Hematopoietic multipotent progenitor cell treated with erythropoietin and hydrocortisone succinate and interleukin-3 and kit ligand, for 4 days (in vitro differentiated cells): ENCODE data around the gene LCN6.

Source experiments
- DNase-seq: peaks from one replicate; pipeline ENCODE4 v3.0.0-alpha.2; 2015

Gene LCN6

DNA sequence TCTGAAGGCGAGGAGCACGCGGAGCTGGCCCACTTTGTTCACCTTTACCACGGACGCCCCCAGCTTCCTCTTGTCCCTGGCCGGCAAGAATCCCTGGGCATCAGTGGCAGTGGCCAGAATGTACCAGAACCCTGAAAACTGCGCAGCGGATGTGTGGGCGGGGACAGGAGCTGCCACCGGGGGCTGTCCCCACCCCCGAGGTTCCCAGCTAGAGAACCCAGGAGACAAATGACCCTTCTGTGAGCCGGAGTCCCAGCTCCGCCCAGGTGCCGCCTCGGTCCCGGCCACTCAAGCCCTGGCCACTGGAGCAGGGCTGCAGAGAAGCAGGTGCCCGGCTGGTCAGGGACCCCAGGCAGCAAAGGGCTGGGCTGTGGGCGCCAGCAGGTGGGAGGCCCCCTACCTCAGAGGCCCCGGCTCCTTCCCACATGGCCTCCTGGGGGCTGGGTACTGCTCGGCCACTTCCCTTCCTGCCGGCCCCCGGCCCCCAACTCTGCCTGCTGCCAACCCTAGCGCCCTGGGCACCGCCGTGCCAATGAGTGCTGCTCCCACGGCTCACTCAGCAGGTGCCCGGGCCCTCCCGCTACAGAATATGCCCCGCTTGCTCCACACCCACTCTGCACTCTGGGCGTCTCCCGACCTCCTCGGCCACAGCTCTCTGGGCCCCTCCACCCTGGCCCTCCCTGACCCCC, 6.3 kb downstream of the LCN6 start:
- no peak for DNase-seq

DNA sequence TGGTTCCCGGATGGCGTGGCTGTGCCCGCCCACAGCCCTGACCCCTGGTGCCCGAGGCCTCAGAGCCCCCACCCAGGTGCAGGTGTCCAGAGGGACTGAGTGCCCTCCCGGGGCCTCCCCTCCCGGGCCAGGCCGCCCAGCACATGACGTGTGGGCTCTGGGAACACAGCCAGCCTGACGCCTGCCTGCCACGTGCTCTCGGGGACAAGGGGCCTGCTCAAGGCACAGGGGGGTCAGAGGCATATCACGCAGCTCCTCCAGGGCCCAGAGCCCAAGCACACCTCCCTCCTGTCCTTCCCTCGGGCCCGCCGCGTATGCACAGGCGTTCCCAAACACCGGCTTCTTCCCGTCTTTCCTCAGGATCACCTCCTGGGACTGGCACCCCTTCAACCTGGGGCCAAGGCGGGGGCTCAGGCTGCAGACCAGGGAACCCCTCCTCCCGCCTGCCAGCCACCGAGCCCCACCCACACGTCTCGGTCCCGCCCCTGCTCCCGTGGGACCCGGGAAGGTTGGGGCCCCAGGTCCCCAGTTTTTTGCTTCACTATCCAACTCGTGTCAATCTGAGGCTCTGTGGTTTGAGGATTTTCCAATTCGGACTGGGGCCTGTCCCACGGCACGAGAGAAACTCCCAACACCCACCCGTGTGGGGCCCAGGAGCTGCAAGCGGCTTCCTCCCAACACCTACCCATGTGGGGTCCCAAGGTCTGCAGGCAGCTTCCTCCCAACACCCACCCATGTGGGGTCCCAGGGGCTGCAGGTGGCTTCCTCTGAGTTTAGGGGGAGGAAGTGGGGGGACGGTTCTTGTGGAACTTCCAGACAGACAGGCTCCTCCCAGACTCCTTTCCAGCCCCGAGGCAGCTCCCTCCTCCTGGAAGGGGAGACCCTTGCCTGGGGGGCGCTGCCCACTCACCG, 7.1 kb downstream of the LCN6 start:
- DNase-seq, result peak; percentile 52

DNA sequence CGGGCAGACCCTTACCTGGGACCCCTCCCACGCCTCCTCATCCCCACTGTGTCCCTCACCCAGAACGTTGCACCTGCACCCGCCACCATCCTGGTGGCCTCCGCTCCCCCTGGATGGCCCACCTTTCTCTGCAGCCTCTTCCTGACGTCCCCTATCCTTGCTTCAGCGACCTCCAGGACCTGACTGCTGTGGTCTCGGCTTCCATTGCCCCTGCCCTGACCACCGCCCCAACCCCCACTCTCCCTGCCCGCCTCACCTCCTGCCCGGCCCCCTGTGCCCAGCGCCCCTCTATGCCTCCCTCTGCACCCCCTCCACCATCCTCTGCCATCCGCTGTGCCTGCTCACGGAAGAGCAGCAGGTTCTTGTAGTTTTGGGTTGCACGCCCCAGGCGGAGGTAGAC, 7.8 kb downstream of the LCN6 start:
- no peak for DNase-seq

DNA sequence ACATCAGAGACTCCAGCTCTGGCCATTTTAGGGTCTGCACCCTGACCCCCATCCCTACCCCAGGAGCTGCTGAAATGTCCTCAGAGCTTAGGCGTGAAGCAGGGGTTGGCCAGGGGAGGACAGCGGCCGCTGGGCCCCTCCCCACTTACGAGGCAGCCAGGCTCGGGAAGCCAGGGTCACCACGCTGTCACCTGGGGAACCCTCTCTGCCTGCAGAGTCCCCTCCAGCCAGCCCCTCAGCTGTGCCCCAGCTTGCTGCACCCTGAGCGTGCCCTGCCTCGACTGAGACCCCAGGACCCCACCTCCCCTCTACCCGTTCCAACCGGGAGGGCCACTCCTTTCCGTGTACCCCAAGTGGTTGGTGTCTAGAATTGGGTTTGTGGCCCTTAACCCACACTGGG, 8.3 kb downstream of the LCN6 start:
- no peak for DNase-seq

DNA sequence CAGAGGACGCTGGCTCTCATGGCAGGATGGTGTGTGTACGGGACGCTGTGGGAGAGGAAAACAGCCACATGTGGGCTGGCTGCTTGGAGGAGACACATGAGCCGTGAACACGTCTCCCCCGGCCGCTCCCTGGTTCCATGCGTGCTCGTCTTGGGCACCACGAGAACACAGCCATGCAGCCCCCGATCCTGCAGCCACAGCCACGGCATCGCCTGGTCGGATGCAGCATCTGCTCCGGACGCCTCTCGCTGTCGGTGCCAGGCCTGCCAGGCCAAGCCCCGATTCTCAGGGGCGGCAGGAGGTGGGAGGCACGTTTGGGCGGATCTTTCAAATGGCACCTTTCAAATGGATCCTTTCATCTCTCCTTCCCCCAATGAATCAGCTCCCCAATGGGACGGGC, 8.8 kb downstream of the LCN6 start:
- no peak for DNase-seq

DNA sequence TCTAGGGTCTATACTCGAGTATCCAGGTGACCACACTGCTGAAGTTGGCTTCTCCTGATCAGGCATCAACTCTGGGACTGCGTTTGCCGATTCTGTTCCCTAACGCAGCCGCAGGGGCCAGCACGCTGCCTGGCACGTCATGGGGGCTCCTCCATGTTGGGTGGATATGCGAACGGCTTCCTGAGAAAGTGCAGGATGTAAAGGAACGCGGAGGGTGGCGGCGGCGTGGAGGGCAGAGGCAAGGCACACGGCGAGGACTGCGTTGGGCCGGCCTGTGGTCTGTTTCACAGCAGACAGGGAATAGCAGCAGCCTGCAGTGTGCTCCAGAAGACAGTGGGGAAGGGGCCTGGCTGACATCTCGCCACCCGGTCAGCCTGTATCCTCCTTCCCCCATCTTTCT, 9.4 kb downstream of the LCN6 start:
- DNase-seq, result no peak

DNA sequence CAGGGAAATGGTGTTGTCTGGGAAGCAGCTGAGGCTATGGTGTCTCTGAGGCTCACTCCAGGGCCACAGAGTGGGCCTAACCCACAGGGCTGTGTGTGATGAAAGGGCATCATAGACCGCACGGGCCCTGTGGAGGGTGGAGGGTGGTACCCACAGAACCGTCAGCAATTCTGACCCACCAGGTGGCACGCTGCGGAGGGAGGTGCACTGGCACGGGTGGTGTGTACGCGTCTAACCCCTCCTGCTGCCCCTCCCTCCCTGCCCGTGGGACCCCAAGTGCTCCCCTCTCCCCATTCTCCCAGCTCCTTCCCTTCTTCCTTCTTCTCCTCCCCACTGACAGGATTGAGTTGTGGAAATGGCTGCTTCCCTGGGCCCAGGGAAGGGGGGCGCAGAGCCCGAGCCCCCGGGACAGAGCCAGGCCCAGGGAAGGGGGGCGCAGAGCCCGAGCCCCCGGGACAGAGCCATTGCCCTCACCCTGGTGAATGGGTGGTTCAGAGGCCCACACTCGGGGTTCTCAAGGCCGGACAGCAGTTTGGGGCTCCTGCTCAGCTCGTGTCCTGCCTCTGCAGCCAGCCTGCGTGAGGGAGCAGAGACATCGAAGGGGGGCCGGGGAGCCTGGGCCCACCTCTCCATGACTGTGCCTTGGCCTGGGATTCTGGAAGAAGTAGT, 12.4 kb downstream of the LCN6 start:
- DNase-seq, result no peak

DNA sequence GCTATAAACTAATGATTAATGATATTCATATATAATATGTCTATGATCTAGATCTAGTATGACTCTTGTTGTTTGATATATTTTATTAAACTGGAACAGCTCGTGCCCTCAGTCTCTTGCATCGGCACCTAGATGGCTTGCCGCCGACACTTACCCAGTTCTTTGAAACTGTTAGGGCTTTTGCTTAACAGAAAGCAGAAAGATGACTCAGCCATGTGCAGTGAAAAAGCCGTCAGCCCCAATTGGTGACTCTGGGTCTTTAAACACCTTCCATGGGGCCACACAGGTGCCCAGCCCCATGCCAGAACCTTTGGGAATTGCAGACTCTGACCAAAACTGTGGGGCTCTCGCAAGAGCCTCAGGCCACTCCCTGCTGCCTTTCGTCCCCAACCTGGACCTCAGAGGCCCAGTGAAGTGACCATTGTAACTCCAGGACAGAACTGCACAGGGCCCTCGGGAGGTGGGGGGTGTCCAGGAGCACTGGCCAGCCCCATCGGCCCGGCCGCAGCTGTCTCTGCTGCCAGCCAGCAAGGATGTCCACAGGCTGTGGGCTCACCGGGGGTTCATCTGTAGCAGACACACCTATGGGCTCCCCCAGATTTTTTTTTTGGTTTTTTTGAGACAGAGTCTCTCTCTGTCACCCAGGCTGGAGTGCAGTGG, 13.4 kb downstream of the LCN6 start:
- DNase-seq, result no peak

DNA sequence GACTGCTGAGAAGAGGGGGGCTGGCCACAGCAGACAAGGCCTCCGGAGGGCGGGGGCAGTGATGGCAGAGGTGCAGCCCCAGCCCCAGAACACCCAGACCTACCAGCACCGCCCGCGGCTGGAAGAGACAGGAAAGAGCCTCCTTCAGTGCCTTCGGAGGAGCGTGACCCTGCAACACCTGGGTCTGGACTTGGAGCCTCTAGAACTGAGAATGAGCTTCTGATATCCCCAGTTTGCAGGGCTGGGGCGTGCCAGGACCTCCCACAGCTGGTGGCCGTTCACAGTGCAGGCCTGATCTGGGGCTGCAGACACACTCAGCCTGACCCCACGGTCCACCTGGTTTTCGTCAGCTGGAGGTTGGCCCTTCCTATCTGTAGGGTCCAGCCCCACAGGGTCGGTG, 14.7 kb downstream of the LCN6 start:
- DNase-seq, result no peak

DNA sequence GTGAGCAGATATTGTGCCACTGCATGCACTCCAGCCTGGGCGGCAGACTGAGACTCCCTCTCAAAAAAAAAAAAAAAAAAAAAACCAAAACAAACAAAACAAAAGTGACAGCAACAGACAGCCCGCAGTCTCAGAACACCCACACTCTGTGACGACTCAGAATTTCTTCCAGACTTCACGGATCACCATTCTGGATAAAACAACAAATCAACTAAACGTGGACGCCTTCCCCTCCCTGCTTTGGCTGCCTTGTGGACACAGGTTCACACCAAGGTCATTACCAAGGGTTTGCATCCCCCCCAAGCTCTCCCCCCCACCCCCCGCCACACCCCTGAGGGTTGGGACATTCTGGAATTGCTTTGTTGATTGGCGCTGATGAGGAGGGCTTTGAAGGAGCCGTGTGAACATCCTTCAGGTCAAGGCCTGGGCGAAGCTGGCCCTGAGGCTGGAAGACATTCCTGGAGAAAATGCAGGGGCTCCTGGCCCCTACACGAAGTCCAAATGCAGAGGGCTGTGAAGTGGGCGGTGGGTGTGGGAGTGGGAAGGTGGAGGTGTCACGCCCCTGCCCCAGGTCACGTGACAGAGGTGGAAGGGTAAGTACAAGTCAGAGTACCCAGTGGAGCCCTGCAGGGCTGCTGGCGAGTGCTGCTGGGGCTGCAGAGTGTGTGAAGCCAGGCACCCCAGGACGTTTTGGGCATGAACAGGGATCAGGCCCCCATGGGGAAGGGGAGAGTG, 15.7 kb downstream of the LCN6 start:
- DNase-seq, result no peak

DNA sequence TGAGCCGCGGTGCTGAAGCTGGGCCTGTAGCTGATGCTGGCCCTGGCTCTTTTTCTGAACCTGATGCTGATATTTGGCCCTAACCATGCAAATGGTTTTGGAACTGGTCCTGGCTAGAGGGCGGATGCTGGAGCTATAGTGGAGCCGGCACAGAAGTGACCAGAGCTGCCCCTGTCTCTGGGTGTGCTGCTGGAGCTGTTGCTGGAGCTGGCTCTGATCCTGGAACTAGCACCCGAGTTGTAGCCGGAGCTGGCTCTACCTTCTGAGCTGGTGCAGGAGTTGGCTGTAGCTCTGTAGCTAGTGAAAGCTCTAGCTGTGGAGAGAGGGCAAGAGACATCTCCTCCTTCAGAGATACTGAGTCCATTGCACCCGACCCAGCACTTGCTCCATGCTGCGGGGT, 18.4 kb downstream of the LCN6 start:
- no peak for DNase-seq

DNA sequence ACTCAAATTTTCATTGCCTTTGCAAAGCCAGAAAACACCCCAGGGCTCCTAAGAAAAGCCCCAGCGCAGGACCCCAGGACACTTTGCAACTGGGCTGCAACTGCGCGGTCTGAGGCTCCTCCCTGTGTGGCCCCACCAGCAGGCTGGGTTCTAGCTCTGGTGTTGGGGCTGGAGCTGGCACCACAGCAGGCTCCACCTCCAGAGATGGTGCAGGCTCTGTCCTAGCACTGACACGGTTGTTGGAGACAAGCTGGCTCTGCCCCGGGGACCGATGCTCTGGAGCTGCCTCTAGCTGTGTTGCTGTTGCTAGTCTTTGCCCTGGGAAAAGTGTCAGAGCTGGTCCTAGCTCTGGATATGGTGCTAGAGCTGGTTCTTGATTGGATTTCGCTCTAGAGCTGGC, 19.2 kb downstream of the LCN6 start:
- DNase-seq, result peak; percentile 73

DNA sequence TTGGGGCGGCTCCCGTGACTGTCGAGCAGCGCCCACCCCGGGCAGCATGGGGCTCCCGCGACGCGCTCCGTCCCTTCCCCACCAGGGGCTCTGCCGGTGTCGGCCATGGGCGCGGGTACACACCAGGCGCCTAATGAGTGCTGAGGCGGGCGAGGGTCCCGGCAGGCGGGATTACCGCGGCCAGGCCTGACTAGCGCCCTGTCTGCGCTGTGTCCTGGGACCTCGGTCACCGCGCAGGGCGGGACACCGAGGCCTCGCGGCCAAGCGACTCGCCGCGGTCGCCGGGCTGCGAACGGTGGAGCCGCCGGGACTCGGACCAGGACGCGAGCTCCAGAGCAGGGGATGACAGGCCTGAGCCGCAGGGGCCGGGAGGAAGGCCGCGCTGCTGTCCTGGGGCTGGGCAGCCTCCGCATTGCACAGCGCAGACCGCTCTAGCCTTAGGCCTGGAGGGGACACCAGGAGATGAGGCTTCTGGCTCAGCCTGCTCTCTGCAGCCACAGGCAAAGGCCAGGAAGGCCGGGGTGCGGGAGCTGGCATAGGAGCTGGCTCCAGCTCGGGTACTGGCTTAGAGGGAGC, 19.7 kb downstream of the LCN6 start:
- DNase-seq, result peak; percentile 55

DNA sequence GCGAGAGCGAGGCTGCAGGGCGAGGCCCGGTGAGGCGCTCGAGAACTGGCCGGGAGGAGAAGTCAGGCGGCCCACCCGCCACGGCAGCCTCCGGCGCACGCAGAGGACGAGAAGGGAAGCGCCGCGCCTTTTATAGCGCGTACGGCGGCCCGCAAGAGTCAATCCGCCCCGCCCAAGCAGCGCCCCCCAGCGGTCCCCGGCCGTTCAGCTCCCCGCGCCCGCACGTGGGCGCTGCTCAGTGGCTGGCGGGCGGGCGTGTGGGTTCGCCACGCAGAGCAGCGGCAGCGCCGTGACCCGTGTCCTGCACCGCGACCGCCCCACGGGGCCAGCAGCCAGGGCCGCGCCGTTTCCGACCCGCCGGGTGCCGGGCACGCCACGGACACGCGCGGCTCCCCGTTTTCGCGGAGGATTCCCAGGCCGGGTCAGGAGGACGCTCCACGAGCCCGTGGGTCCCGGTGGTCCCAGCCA, 20.2 kb downstream of the LCN6 start:
- peak; percentile 94 for DNase-seq

DNA sequence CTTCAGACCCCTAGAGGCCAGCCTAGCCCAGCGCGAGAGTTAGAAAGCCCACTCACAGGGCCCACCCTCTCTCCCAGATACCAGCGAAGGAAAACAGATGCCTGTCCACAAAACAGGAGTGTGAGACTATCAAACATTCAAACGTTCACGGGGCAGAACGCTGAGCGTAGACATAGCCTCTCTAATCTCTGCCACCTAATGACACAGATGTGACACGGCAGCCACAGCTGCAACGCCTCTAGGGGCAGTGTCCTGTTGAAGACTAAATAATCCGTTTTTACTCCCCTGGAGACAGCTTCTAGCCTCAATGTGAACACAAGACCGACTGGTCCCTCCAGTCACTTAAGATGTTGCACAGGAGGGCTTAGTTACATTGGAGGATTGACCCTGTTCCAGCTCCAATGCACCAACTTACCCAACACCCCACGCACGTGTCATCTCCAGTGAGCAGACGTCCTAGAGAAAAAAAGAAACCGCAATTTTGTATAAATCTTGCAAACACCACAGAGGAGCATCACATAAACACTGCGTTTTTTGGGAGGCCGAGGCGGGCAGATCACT, 21.6 kb downstream of the LCN6 start:
- peak; percentile 91 for DNase-seq

DNA sequence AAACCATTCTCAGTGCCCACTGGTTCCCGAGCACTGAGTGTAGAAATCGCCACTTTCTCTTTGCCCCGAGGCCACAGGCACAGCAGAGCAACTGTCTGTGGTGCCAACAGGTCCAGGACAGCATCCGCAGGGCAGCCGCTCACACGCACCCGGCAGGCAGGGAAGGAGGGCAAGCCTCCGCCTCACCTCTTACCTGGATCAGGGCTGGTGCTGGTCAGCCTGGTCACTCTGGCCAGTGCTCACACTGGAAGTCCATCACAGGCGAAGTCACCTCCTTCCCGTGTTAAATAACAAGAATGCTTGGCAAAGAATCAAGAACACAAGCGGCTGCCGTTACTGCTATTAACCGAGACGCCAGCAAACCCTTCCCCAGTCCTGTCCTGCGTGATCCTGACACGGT, 22.2 kb downstream of the LCN6 start:
- no peak for DNase-seq

DNA sequence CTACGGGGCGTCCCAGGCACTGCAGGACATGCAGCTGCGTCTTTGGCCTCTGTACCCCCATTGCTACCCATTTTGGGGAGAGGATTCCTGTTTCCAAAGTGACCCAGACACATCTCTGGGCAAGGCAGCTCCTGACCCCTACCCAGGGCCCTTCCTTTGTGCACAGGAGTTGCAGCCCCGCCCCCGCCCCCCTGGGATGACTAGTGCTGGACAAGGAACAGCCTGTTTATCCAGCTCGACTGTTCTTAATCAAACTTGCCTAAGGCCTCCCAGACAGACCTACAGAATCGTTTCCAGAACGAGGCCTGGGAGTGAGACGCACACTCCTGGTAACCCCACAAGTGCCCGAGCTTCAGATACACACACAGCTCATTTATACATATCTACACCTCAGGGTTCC, 22.7 kb downstream of the LCN6 start:
- no peak for DNase-seq

DNA sequence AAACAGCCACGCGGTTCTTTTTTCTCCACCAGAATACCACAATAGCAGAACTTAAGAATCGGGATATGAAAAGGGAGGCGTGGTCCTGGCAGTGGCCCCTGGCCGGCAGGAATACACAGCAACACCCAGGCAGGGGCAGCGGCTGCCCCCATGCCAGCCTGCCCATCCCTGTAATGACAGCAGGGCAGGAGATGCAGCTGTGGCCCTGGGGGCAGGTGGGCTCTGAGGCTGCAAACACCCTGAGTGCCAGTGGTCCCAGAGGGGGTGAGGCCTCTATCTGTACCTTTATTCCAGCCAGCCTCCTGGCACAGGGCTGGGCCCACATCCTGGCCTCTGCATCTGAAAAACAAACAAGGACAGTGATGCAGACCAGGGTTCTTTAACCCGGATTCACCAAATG, 23.6 kb downstream of the LCN6 start:
- no peak for DNase-seq

DNA sequence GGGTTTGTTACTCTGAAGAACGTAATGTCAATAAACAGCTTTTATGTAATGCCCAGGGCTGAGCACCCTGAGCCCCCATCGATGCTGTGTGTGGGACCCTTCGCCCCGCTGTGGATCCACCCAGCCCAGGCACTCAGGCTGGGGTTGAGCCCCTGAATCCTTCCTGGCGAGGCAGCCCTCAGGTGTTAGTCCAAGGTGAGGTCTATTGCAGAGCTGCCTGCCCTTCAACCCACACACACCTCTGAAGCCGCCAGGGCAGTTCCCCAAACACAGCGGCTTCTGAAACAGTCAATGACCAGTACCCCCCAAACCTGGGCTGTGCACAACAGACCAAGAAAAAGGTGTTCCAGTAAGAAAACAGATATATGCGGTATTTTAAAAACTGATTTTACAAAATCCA, 24.3 kb downstream of the LCN6 start:
- no peak for DNase-seq

DNA sequence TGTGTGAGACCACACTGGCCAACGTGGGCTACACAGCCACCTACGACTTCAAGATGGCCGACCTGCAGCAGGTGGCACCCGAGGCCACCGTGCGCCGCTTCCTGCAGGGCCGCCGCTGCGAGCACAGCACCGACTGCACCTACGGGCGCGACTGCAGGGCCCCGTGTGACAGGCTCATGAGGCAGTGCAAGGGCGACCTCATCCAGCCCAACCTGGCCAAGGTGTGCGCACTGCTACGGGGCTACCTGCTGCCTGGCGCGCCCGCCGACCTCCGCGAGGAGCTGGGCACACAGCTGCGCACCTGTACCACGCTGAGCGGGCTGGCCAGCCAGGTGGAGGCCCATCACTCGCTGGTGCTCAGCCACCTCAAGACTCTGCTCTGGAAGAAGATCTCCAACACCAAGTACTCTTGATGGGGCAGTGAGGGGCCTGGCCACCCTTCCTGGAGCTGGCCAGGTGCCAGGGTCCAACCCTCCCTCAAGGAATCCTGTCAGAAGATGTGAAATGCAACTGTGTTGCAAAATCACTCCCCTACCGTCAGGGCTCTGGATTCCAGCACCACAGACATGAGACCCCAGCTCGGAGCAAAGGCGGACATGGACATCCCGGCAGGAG, 24.9 kb downstream of the LCN6 start:
- no peak for DNase-seq

DNA sequence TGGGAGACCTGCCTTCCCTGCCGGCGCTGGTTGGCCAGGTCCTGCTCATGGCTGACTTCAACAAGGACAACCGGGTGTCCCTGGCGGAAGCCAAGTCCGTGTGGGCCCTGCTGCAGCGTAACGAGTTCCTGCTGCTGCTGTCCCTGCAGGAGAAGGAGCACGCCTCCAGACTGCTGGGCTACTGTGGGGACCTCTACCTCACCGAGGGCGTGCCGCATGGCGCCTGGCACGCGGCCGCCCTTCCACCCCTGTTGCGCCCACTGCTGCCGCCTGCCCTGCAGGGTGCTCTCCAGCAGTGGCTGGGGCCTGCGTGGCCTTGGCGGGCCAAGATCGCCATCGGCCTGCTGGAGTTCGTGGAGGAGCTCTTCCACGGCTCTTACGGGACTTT, 25.4 kb downstream of the LCN6 start:
- DNase-seq, result peak; percentile 58
